IMR-90 (cell line): ENCODE data around the gene MAGI2. TPM values are rescaled to one million over a fixed set of nuclear protein-coding genes. Genes with fewer than 3 reads are reported as not detected.

ENCODE experiments used
- ATAC-seq: fragments of 200-7000 bp; cut with Tn5 transposase; 2 replicates; pipeline ENCODE4 v1.9.1; 2020; ENCODE audit warnings: low read depth, mild to moderate bottlenecking, moderate library complexity
- BruUV-seq: library from RNA; stranded (reverse); fragments of 400-500 nt; replicated peaks from 2 replicates; lab custom pipeline; 2021; lab: Mats Ljungman, UMichigan
- CTCF ChIA-PET: fragments of 300-600 bp; formaldehyde crosslinking; extraction: SDS; loops from one replicate; lab custom pipeline; 2021; ENCODE audit warnings: antibody characterized with exemption; lab: Yijun Ruan, JAX
- POLR2A ChIA-PET: fragments of 300-600 bp; sonication (Branson Sonifier 250); formaldehyde crosslinking; loops from one replicate; lab custom pipeline; 2022; ENCODE audit warnings: antibody characterized with exemption; ENCODE audit not compliant: unreplicated experiment; lab: Charles Lee
- DNase-seq: peaks from one replicate; pipeline ENCODE4 v3.0.0; 2013
- H2AFZ ChIP-seq: replicated peaks from 2 replicates; pipeline ENCODE3; 2013; ENCODE audit warnings: low read length, mild to moderate bottlenecking; ENCODE audit not compliant: poor library complexity
- H2AK5ac ChIP-seq: 2 replicates; pipeline ENCODE4 v1.6.1; 2013; ENCODE audit warnings: low read depth, low read length, inconsistent platforms
- H2AK9ac ChIP-seq: replicated peaks from 2 replicates; pipeline ENCODE3; 2013; ENCODE audit warnings: mild to moderate bottlenecking, low read depth, low read length, moderate library complexity; ENCODE audit not compliant: poor library complexity
- H2BK120ac ChIP-seq: 2 replicates; pipeline ENCODE4 v1.6.1; 2013; ENCODE audit warnings: low read depth, low read length, inconsistent platforms
- H2BK15ac ChIP-seq: 3 replicates; pipeline ENCODE4 v1.6.1; 2013; ENCODE audit warnings: low read depth, low read length, inconsistent platforms
- H2BK20ac ChIP-seq: 2 replicates; pipeline ENCODE4 v1.6.1; 2013; ENCODE audit warnings: low read depth, mild to moderate bottlenecking, inconsistent platforms, low read length, moderate library complexity
- H2BK5ac ChIP-seq: 2 replicates; pipeline ENCODE4 v1.6.1; 2013; ENCODE audit warnings: mild to moderate bottlenecking, low read depth, low read length, inconsistent platforms; ENCODE audit not compliant: poor library complexity, severe bottlenecking
- H3K14ac ChIP-seq: replicated peaks from 2 replicates; pipeline ENCODE4 v1.6.1; 2013; ENCODE audit warnings: low read depth, low read length, inconsistent platforms
- H3K18ac ChIP-seq: 2 replicates; pipeline ENCODE4 v1.6.1; 2013; ENCODE audit warnings: low read depth, low read length, control low read depth
- H3K23ac ChIP-seq: 2 replicates; pipeline ENCODE4 v1.6.1; 2013; ENCODE audit warnings: low read depth, low read length, inconsistent platforms
- H3K27ac ChIP-seq: 2 replicates; pipeline ENCODE4 v1.5.1; 2013; ENCODE audit warnings: mild to moderate bottlenecking, control low read depth, low read length; ENCODE audit not compliant: insufficient read depth
- H3K27me3 ChIP-seq: 2 replicates; pipeline ENCODE4 v1.6.1; 2013; ENCODE audit warnings: low read length; ENCODE audit not compliant: control insufficient read depth, insufficient read depth
- H3K36me3 ChIP-seq: 2 replicates; pipeline ENCODE4 v1.6.1; 2013; ENCODE audit warnings: low read length, mixed read lengths; ENCODE audit not compliant: control insufficient read depth, insufficient read depth
- H3K4ac ChIP-seq: 2 replicates; pipeline ENCODE4 v1.6.1; 2013; ENCODE audit warnings: low read depth, low read length, inconsistent platforms
- H3K4me1 ChIP-seq: 2 replicates; pipeline ENCODE4 v1.6.1; 2013; ENCODE audit warnings: low read length, mixed read lengths; ENCODE audit not compliant: control insufficient read depth, insufficient read depth
- H3K4me2 ChIP-seq: 2 replicates; pipeline ENCODE4 v1.6.1; 2013; ENCODE audit warnings: low read depth, mild to moderate bottlenecking, control low read depth, low read length, moderate library complexity
- H3K4me3 ChIP-seq: 2 replicates; pipeline ENCODE4 v1.5.1; 2013; ENCODE audit warnings: low read depth, mild to moderate bottlenecking, control low read depth, low read length, moderate library complexity; ENCODE audit not compliant: insufficient read depth
- H3K56ac ChIP-seq: 2 replicates; pipeline ENCODE4 v1.6.1; 2013; ENCODE audit warnings: low read length, inconsistent platforms; ENCODE audit not compliant: insufficient read depth; ENCODE audit errors: extremely low read depth
- H3K79me1 ChIP-seq, 2 experiments: 2 replicates each; pipeline ENCODE4 v1.6.1; 2013; ENCODE audit warnings: low read length in 2 of 2, inconsistent platforms in 1 of 2, low read depth in 1 of 2
- H3K9ac ChIP-seq: 2 replicates; pipeline ENCODE4 v1.6.1; 2013; ENCODE audit warnings: low read depth, low read length, control low read depth
- H3K9me1 ChIP-seq: 2 replicates; pipeline ENCODE4 v1.6.1; 2013; ENCODE audit warnings: low read length, inconsistent platforms; ENCODE audit not compliant: insufficient read depth
- H3K9me3 ChIP-seq: 2 replicates; pipeline ENCODE4 v1.6.1; 2013; ENCODE audit warnings: low read length; ENCODE audit not compliant: control insufficient read depth, insufficient read depth
- H4K20me1 ChIP-seq: 2 replicates; pipeline ENCODE4 v1.6.1; 2013; ENCODE audit warnings: low read length, inconsistent platforms; ENCODE audit not compliant: insufficient read depth
- H4K5ac ChIP-seq: 2 replicates; pipeline ENCODE4 v1.6.1; 2013; ENCODE audit warnings: mild to moderate bottlenecking, low read depth, low read length, control low read depth
- H4K8ac ChIP-seq, 2 experiments: 2 replicates each; pipeline ENCODE4 v1.6.1; 2013; ENCODE audit warnings: low read depth in 2 of 2, low read length in 2 of 2, control low read depth in 1 of 2, inconsistent platforms in 1 of 2
- H4K91ac ChIP-seq: 2 replicates; pipeline ENCODE4 v1.6.1; 2013; ENCODE audit warnings: low read depth, low read length, inconsistent platforms; ENCODE audit not compliant: insufficient read depth
- BHLHE40 ChIP-seq: fragments of 150-350 bp; IDR thresholded peaks from 2 replicates; pipeline ENCODE4 v1.6.1; 2016; ENCODE audit warnings: mild to moderate bottlenecking, low read depth, low read length
- CHD1 ChIP-seq: IDR thresholded peaks from 2 replicates; pipeline ENCODE4 v1.6.1; 2012; ENCODE audit warnings: low read depth, low read length, improper control_type of control experiment
- CTCF ChIP-seq: conservative IDR thresholded peaks from 2 replicates; pipeline ENCODE4 v1.5.1; 2012; ENCODE audit warnings: mild to moderate bottlenecking, low read depth, low read length, improper control_type of control experiment
- MAZ ChIP-seq: IDR thresholded peaks from 2 replicates; pipeline ENCODE4 v1.6.1; 2012; ENCODE audit warnings: low read depth, mild to moderate bottlenecking, low read length, improper control_type of control experiment, moderate library complexity, borderline replicate concordance
- USF2 ChIP-seq: fragments of 150-350 bp; IDR thresholded peaks from 2 replicates; pipeline ENCODE4 v1.6.1; 2017; ENCODE audit warnings: mild to moderate bottlenecking, antibody characterized with exemption, low read length, low read depth
- WGBS, 2 experiments: methylation state at CpG; one replicate each; pipeline versions ENCODE4 v1.1.5 to v1.1.7; 2013; ENCODE audit warnings: missing lambda C conversion rate in 2 of 2; ENCODE audit not compliant: insufficient read length in 1 of 2; ENCODE audit errors: extremely low coverage in 2 of 2; 5-methylcytosine and 5-hydroxymethylcytosine counted together
- dilution Hi-C: fragments of 300-500 bp; cut with HindIII; formaldehyde crosslinking; loops from one replicate; pipeline ENCODE4 v1.14.3; 2018; ENCODE audit warnings: low sequenced_read_pairs; ENCODE audit not compliant: unreplicated experiment
- in situ Hi-C: fragments of 300-500 bp; cut with MboI; formaldehyde crosslinking; loops from 3 replicates; pipeline ENCODE4 v1.14.3; 2019; ENCODE audit warnings: low sequenced_read_pairs, inconsistent platforms, mixed read lengths
- intact Hi-C: fragments of 100-400 bp; cut with micrococcal nuclease; formaldehyde crosslinking; loops from 2 replicates; pipeline ENCODE4 v1.10.0; 2022
- polyA plus RNA-seq, 3 experiments: library from polyadenylated mRNA; depleted of rRNA; stranded (reverse); fragments of >200 nt; gene quantifications; 2 replicates each; pipeline ENCODE4 v1.2.3, GENCODE V29; 2012; ENCODE audit warnings: low replicate concordance in 1 of 3
- total RNA-seq: library from RNA; depleted of rRNA; stranded (reverse); fragments of >200 nt; gene quantifications from 2 replicates; pipeline ENCODE4 v1.2.3, GENCODE V29; 2012

MAGI2 gene
- total and polyA plus RNA-seq, 2 of the 4 experiments (the other 2 are of a cell fraction) = 2.5 to 17.9 TPM

GRCh38 chr7:78677391-78677790 lies 776.1 kb downstream of the MAGI2 start:
- dilution Hi-C loops (no loop called here), in situ Hi-C loops (no loop called here), intact Hi-C loops (no loop called here)
- Histone ChIP-seq H3K4ac (no peak overlapping the region), H3K9me1 (peaks cover 3% of the 10 kb centered on the region; the same call in 1 of the 2 replicates), H3K27ac (no peak overlapping the region), H2BK5ac (peak overlapping the region; percentile 60), H2BK15ac (no peak overlapping the region), H3K9ac (no peak overlapping the region), H2AFZ (no peak overlapping the region), H3K4me1 (peaks cover 4% of the 10 kb centered on the region; the same call in 1 of the 2 replicates), H3K14ac (peak overlapping the region; percentile 76; the same call in 1 of the 2 replicates), H3K36me3 (no peaks in the 10 kb centered on the region), H2AK5ac (no peak overlapping the region), H4K5ac (no peak overlapping the region; the same call in 1 of the 2 replicates), H3K79me1 (peaks cover 0 to 16% of the 10 kb centered on the region in 2 experiments; a peak in 3 of 4 replicates), H2BK20ac (no peak overlapping the region), H3K18ac (no peak overlapping the region), H3K4me2 (no peak overlapping the region), H4K8ac (no peak overlapping the region), H3K56ac (no peak overlapping the region), H2AK9ac (no peak overlapping the region), H2BK120ac (no peak overlapping the region), H4K91ac (no peak overlapping the region), H3K9me3 (no peaks in the 10 kb centered on the region), H3K27me3 (no peaks in the 10 kb centered on the region), H4K20me1 (no peaks in the 10 kb centered on the region; the same call in 1 of the 2 replicates), H3K23ac (0 out of 2 replicates have a peak overlapping the region, but pooled peaks have one; percentile 31), H3K4me3 (no peak overlapping the region)
- POLR2A ChIA-PET = no interaction called here
- ATAC-seq (no peak), DNase-seq (peak; percentile 64)
- TF ChIP-seq CHD1 (no peak), USF2 (no peak), CTCF (no peak), MAZ (no peak), BHLHE40 (no peak)
- BruUV-seq = no TSS peak
- no CpG with 5 or more reads among the region's 2 CpGs for WGBS, 2 experiments
- CTCF ChIA-PET = interaction anchor here (0.8 kb wide), 1 partner anchor 10 kb away, joined by 5 read pairs; no protein-coding TSS in a partner anchor
